Ascending aorta (tissue), 2 donors: ENCODE data around the gene EIF2B2. TPM values are rescaled to one million over a fixed set of nuclear protein-coding genes. Genes with fewer than 3 reads are reported as not detected.

Experiments used
- DNase-seq, 2 donors: peaks; one replicate each; pipeline ENCODE4 v3.0.0-alpha.2; 2019; ENCODE audit warnings: low spot score in 2 of 2
- H3K27ac ChIP-seq, 2 donors: fragments of 200-600 bp; sonication (generic); one replicate each; pipeline ENCODE4 v1.5.1; 2016 to 2017; ENCODE audit warnings: mild to moderate bottlenecking in 1 of 2
- H3K27me3 ChIP-seq: fragments of 200-600 bp; sonication (generic); one replicate; pipeline ENCODE4 v1.5.1; 2017
- H3K36me3 ChIP-seq, 2 donors: fragments of 200-600 bp; sonication (generic); one replicate each; pipeline ENCODE4 v1.5.1; 2016
- H3K4me1 ChIP-seq, 2 donors: fragments of 200-600 bp; sonication (generic); one replicate each; pipeline ENCODE4 v1.5.1; 2016 to 2017; ENCODE audit warnings: mild to moderate bottlenecking in 1 of 2
- H3K4me3 ChIP-seq, 2 donors: fragments of 200-600 bp; sonication (generic); one replicate each; pipeline ENCODE4 v1.5.1; 2016 to 2017; ENCODE audit warnings: mild to moderate bottlenecking in 1 of 2
- H3K9me3 ChIP-seq, 2 donors: fragments of 200-600 bp; sonication (generic); one replicate each; pipeline ENCODE4 v1.5.1; 2016
- intact Hi-C: fragments of 100-400 bp; cut with DNase I; formaldehyde crosslinking; loops from one replicate; pipeline ENCODE4 v1.15.1; 2023
- total RNA-seq: library from RNA; depleted of rRNA; stranded (reverse); fragments of >200 nt; gene quantifications from one replicate; pipeline ENCODE4 v1.1.0, GENCODE V29; 2016
- TF ChIP-seq, protein P1 (sequence below), 3 experiments: fragments of 200-600 bp in 2 of 3; fragments of 450-650 bp in 1 of 3; sonication (generic) in 2 of 3; IDR thresholded peaks; one replicate each; pipeline ENCODE4 v1.5.1; 2016 to 2019; ENCODE audit warnings: antibody characterized with exemption in 3 of 3, mild to moderate bottlenecking in 1 of 3, moderate library complexity in 1 of 3

The EIF2B2 gene
- total RNA-seq, 1 donor from 2014 or later: 27.1 TPM

GRCh38 chr14:75049731-75050201, 47.0 kb downstream of the EIF2B2 start:
- no peak for DNase-seq
- H3K27ac ChIP-seq: peak overlapping the region; percentile 90 to 91
- H3K27me3 ChIP-seq: no peaks in the 10 kb centered on the region
- intact Hi-C loops: no loop called here
- H3K4me3 ChIP-seq: peak overlapping the region in 1 of 2 donors; percentile 32
- H3K36me3 ChIP-seq: peaks cover 0 to 4% of the 10 kb centered on the region in 2 donors
- peaks cover 3 to 24% of the 10 kb centered on the region in 2 donors for H3K4me1 ChIP-seq
- TF ChIP-seq, protein P1, sequence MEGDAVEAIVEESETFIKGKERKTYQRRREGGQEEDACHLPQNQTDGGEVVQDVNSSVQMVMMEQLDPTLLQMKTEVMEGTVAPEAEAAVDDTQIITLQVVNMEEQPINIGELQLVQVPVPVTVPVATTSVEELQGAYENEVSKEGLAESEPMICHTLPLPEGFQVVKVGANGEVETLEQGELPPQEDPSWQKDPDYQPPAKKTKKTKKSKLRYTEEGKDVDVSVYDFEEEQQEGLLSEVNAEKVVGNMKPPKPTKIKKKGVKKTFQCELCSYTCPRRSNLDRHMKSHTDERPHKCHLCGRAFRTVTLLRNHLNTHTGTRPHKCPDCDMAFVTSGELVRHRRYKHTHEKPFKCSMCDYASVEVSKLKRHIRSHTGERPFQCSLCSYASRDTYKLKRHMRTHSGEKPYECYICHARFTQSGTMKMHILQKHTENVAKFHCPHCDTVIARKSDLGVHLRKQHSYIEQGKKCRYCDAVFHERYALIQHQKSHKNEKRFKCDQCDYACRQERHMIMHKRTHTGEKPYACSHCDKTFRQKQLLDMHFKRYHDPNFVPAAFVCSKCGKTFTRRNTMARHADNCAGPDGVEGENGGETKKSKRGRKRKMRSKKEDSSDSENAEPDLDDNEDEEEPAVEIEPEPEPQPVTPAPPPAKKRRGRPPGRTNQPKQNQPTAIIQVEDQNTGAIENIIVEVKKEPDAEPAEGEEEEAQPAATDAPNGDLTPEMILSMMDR (IDR thresholded peaks at IDR 0.05): no peak
- H3K9me3 ChIP-seq: no peaks in the 10 kb centered on the region

DNA sequence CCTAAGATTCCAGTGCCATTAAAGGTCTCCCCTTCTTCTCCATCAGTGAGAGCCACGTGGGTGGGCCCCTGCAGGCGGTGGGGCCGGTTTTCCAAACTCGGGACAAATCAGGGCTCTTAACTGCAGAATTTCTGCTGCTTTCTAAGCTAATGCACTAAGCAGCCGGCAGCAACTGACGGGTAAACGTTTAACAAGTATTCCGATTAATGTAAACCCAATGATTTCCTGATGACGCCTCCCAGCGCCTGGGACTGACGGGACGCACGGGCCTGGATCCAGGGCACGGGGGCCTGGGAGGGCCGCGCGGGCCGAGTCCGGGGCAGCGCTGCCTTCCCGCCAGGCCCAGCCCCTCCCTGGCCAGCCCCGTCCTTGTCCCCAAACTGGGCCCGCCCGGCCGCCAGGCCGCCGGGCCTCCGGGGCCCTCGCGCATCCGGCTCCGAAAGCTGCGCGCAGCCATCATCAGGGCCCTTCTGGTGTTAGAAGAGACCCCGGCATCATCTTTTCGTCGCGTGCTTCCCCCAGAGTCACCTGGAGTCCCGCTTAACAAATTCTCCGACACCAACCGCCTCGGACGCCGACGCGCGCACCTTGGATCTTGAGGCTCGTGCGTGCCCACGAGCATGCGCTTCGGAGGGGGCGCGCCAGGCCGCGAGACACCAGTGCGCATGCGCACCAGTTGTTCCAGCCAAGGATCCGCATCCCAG, 48.3 kb downstream of the EIF2B2 start, which contains the start of gene MLH3:
Gene MLH3 (minus strand): TSS at position 616 of the 704 bp plus-strand sequence. CDS start 1,812 bp downstream, outside the sequence.
- Histone ChIP-seq H3K4me3 (peak within 1 kb of the TSS; percentile 62 to 76), H3K9me3 (no peaks in the 10 kb centered on the region), H3K36me3 (peaks cover 0 to 4% of the 10 kb centered on the region in 2 donors), H3K27ac (peak within 1 kb of the TSS; percentile 90 to 91), H3K27me3 (no peaks in the 10 kb centered on the region), H3K4me1 (peaks cover 3 to 22% of the 10 kb centered on the region in 2 donors)
- TF ChIP-seq, protein P1 (IDR thresholded peaks at IDR 0.05): no peak
- DNase-seq: peak; percentile 33 to 87
- intact Hi-C loops: loop anchor here (1.0 kb wide), 1 partner anchor 18 kb away; the partner anchor contains the start of gene ZC2HC1C

- no peaks in the 10 kb centered on the region for H3K27me3 ChIP-seq
- peaks cover 3 to 22% of the 10 kb centered on the region in 2 donors for H3K4me1 ChIP-seq
- H3K4me3 ChIP-seq: peak overlapping the region; percentile 62 to 76
- H3K9me3 ChIP-seq: no peaks in the 10 kb centered on the region
- TF ChIP-seq, protein P1 (IDR thresholded peaks at IDR 0.05): no peak
- DNase-seq: no peak
- intact Hi-C loops: loop anchor here (1.0 kb wide), 1 partner anchor 18 kb away; the partner anchor contains the start of gene ZC2HC1C
- H3K36me3 ChIP-seq: peaks cover 0 to 4% of the 10 kb centered on the region in 2 donors
- H3K27ac ChIP-seq: peak overlapping the region; percentile 90 to 91
Observed at GRCh38 chr14:75051556-75051899, 48.8 kb downstream of the EIF2B2 start.

DNA sequence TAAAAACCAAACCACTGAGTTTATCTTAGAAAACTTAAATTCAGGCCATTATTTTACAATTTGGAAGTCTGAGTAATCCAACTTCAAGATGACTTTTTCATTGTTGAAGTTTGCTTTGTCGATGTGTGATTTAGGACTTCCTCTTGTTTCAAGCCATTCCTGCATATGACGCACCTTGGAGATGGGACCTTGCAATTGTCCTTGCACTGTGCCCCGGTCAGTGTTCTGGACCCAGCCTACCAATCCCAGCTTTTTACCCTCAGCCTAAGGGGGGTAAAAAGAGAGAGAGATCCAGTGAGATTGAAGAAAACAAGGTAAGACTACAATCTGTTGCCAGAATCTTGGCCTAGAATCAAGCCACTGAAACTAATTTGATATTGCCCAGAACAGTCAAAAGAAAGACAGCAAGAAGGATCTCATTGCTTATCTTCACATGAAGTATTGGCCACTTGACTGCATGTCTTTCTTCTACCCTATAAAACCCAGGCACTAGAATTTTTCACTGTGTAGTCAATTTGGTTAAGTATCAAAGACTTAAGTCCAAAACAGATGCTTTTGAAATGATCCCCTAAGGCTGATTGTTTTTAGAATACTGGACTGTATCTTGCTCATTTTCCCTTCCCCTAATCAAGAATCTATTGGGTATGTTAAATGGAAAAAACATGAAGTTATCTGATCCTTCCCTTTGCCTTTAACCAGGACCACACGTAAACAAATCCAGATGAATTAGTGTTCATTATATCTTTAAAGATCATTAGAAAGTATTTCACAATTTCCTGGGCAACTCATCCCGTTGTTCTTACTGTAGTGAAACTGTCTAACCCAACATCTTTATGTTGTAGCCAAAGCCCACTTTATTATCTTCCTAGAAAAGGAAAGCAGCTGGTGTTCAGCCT, 50.9 kb downstream of the EIF2B2 start:
- no peaks in the 10 kb centered on the region for H3K36me3 ChIP-seq
- TF ChIP-seq, protein P1 (IDR thresholded peaks at IDR 0.05): no peak
- intact Hi-C loops: no loop called here
- no peak overlapping the region for H3K27ac ChIP-seq
- no peaks in the 10 kb centered on the region for H3K27me3 ChIP-seq
- DNase-seq: no peak
- no peaks in the 10 kb centered on the region for H3K9me3 ChIP-seq
- peaks cover 3 to 20% of the 10 kb centered on the region in 2 donors for H3K4me1 ChIP-seq
- H3K4me3 ChIP-seq: no peak overlapping the region

- no peak for DNase-seq
- no peaks in the 10 kb centered on the region for H3K27me3 ChIP-seq
- H3K4me3 ChIP-seq: no peak overlapping the region
- no peaks in the 10 kb centered on the region for H3K9me3 ChIP-seq
- TF ChIP-seq, protein P1 (IDR thresholded peaks at IDR 0.05): no peak
- intact Hi-C loops: no loop called here
- no peak overlapping the region for H3K27ac ChIP-seq
- H3K4me1 ChIP-seq: peaks cover 1 to 13% of the 10 kb centered on the region in 2 donors
- H3K36me3 ChIP-seq: no peaks in the 10 kb centered on the region
Observed at GRCh38 chr14:75054421-75054820, 51.7 kb downstream of the EIF2B2 start.
